CD8-positive, alpha-beta memory T cell (primary cell): ENCODE data around the gene CFAP77. TPM values are rescaled to one million over a fixed set of nuclear protein-coding genes. Genes with fewer than 3 reads are reported as not detected.

Source experiments
- CTCF ChIA-PET: fragments of 350-600 bp; sonication (Branson Sonifier 250); formaldehyde crosslinking; loops from one replicate; lab custom pipeline; 2021; ENCODE audit warnings: antibody characterized with exemption; lab: Charles Lee
- POLR2A ChIA-PET: fragments of 350-600 bp; sonication (Branson Sonifier 250); formaldehyde crosslinking; loops from one replicate; lab custom pipeline; 2021; ENCODE audit warnings: antibody characterized with exemption; lab: Charles Lee
- DNase-seq, 5 donors: peaks; one replicate each; pipeline versions ENCODE4 v3.0.0 to v3.0.0-alpha.2; 2020 to 2022; ENCODE audit warnings: mixed read lengths in 1 of 5
- H3K27ac ChIP-seq: one replicate; pipeline ENCODE4 v1.7.0; 2013; ENCODE audit warnings: low read depth, mild to moderate bottlenecking, low read length, moderate library complexity
- H3K27me3 ChIP-seq: 2 replicates; pipeline ENCODE4 v1.7.0; 2013; ENCODE audit warnings: low read length, mild to moderate bottlenecking; ENCODE audit not compliant: insufficient read depth, poor library complexity, severe bottlenecking
- H3K36me3 ChIP-seq: 2 replicates; pipeline ENCODE4 v1.7.0; 2013; ENCODE audit warnings: mild to moderate bottlenecking, low read length, moderate library complexity; ENCODE audit not compliant: insufficient read depth
- H3K4me1 ChIP-seq: 2 replicates; pipeline ENCODE4 v1.7.0; 2013; ENCODE audit warnings: mild to moderate bottlenecking, low read length, moderate library complexity; ENCODE audit not compliant: insufficient read depth
- H3K4me3 ChIP-seq: 2 replicates; pipeline ENCODE4 v1.7.0; 2013; ENCODE audit warnings: mild to moderate bottlenecking, low read length
- H3K9me3 ChIP-seq: 2 replicates; pipeline ENCODE4 v1.7.0; 2013; ENCODE audit warnings: mild to moderate bottlenecking, low read length
- H3K27ac Mint-ChIP-seq, 8 donors: one replicate each; pipeline ENCODE4 v1.8.0; 2020 to 2021; ENCODE audit warnings: mixed read lengths in 8 of 8, mild to moderate bottlenecking in 6 of 8, inconsistent platforms in 3 of 8, moderate library complexity in 3 of 8
- H3K27me3 Mint-ChIP-seq, 2 donors: one replicate each; pipeline ENCODE4 v1.8.0; 2020 to 2021; ENCODE audit warnings: mixed read lengths in 2 of 2, mild to moderate bottlenecking in 1 of 2, moderate library complexity in 1 of 2
- H3K36me3 Mint-ChIP-seq, 3 donors: one replicate each; pipeline ENCODE4 v1.8.0; 2020 to 2021; ENCODE audit warnings: mixed read lengths in 3 of 3, inconsistent platforms in 1 of 3, mild to moderate bottlenecking in 1 of 3
- H3K4me1 Mint-ChIP-seq, 3 donors: one replicate each; pipeline ENCODE4 v1.8.0; 2020 to 2021; ENCODE audit warnings: mixed read lengths in 3 of 3, inconsistent platforms in 1 of 3, mild to moderate bottlenecking in 1 of 3
- H3K4me3 Mint-ChIP-seq, 7 donors: one replicate each; pipeline ENCODE4 v1.8.0; 2020 to 2021; ENCODE audit warnings: mixed read lengths in 7 of 7, mild to moderate bottlenecking in 6 of 7, moderate library complexity in 4 of 7, inconsistent platforms in 2 of 7
- H3K9me3 Mint-ChIP-seq, 5 donors: one replicate each; pipeline ENCODE4 v1.8.0; 2020 to 2022; ENCODE audit warnings: mixed read lengths in 5 of 5, mild to moderate bottlenecking in 3 of 5, moderate library complexity in 2 of 5, inconsistent platforms in 1 of 5
- polyA plus RNA-seq: library from polyadenylated mRNA; unstranded; fragments of 300-500 nt; fragmentation: Illumina TruSeq; gene quantifications from one replicate; pipeline ENCODE4 v1.2.3, GENCODE V29; 2021
- total RNA-seq, 2 experiments: library from RNA; stranded (reverse); gene quantifications; one replicate each; pipeline ENCODE4 v1.2.3, GENCODE V29; 2021

The CFAP77 gene
- total and polyA plus RNA-seq, 3 experiments from 2014 or later: not detected

DNA sequence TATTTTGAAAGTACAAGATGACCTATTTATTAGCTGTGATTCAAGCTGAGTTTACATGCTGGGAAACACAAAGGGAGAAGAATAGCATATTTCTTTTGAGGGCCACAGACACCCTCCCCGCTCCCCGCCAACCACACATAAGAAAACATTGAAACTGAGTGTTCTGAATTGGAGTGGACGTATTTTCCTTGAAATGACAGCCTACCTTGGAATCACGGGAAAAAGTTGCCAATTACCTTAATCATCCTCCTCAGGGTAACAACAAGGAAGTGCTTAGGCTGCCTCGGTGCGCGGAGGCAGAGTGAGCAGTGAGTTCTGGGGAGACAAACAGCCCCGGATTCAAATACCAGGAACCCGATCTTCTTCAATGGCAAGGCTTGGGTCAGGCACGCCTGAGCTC, 31.4 kb downstream of the CFAP77 start:
- peaks cover 35 to 64% of the 10 kb centered on the region in 2 donors for H3K27me3 Mint-ChIP-seq
- CTCF ChIA-PET: no interaction called here
- no peak overlapping the region for H3K4me3 Mint-ChIP-seq
- no peak for DNase-seq
- H3K36me3 ChIP-seq: no peaks in the 10 kb centered on the region
- no peaks in the 10 kb centered on the region for H3K4me1 ChIP-seq
- POLR2A ChIA-PET: no interaction called here
- H3K9me3 Mint-ChIP-seq: peaks cover 0 to 1% (median 0%) of the 10 kb centered on the region in 5 donors
- peak overlapping the region in 1 of 8 donors; percentile 21 for H3K27ac Mint-ChIP-seq
- H3K36me3 Mint-ChIP-seq: no peaks in the 10 kb centered on the region
- no peaks in the 10 kb centered on the region for H3K4me1 Mint-ChIP-seq
- no peak overlapping the region for H3K4me3 ChIP-seq
- no peaks in the 10 kb centered on the region for H3K9me3 ChIP-seq
- H3K27me3 ChIP-seq: peaks cover 6% of the 10 kb centered on the region
- no peak overlapping the region for H3K27ac ChIP-seq

DNA sequence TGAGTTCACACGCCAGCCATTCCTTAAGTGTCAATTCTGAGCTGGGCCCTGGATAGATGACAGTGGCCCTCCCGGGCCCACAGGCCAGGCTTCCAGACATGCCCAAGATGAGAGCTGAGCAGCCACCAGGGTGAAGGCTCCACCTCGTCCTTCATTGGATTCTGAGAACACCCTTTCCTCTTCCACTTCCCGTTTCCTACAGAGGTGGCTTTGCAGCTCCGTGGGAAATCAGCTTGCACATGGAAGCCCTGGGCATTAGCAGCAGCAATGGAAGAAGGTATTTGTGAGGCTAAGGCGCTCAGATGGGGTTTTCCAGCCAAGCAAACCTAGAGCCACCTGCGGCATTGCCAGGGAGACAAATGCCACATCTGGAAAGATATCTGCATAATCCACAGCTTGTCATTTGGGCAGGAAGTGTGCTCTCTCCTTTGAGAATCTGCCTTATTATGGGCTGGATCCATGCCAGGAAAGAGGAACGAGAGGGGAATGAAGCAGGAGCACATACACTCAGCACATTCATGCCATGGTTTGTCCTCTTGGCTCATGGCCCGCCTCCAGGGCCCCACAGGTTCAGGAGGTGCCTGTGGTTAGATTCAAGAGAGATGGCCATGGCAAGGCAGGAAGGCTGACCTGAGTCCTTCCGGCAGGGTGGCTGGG, 34.1 kb downstream of the CFAP77 start:
- H3K27me3 Mint-ChIP-seq: peaks cover 34 to 73% of the 10 kb centered on the region in 2 donors
- H3K36me3 Mint-ChIP-seq: no peaks in the 10 kb centered on the region
- Histone ChIP-seq H3K4me3 (no peak overlapping the region), H3K27me3 (peaks cover 6% of the 10 kb centered on the region), H3K27ac (no peak overlapping the region), H3K9me3 (no peaks in the 10 kb centered on the region), H3K4me1 (no peaks in the 10 kb centered on the region), H3K36me3 (no peaks in the 10 kb centered on the region)
- no peak for DNase-seq
- H3K4me3 Mint-ChIP-seq: no peak overlapping the region
- no peaks in the 10 kb centered on the region for H3K9me3 Mint-ChIP-seq
- POLR2A ChIA-PET: no interaction called here
- H3K27ac Mint-ChIP-seq: no peak overlapping the region
- CTCF ChIA-PET: interaction anchor here (0.8 kb wide), 1 partner anchor 12 kb away, joined by 4 read pairs; no protein-coding TSS in a partner anchor
- H3K4me1 Mint-ChIP-seq: no peaks in the 10 kb centered on the region

DNA sequence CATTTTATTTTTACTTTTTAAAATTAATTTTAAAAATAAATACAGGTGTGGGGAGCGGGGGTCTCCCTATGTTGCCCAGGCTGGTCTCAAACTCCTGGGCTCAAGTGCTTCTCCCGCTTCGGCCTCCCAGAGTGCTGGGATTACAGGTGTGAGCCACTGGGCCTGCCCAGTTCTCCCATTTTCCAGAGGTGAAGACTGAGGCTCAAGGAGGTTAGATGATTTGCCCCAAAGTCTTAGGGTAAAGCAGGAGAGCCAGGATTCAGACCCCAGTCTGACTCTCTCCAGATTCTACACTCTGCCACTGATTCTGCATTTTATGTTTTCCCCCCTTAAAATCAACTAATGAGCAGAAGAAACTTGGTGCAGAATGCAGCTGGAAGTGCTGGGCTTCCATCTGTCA, 36.9 kb downstream of the CFAP77 start:
- no peaks in the 10 kb centered on the region for H3K36me3 Mint-ChIP-seq
- H3K4me3 Mint-ChIP-seq: no peak overlapping the region
- no peaks in the 10 kb centered on the region for H3K9me3 Mint-ChIP-seq
- no peaks in the 10 kb centered on the region for H3K4me1 ChIP-seq
- no peak overlapping the region for H3K27ac Mint-ChIP-seq
- peaks cover 32 to 75% of the 10 kb centered on the region in 2 donors for H3K27me3 Mint-ChIP-seq
- H3K27ac ChIP-seq: no peak overlapping the region
- no peaks in the 10 kb centered on the region for H3K9me3 ChIP-seq
- no peaks in the 10 kb centered on the region for H3K36me3 ChIP-seq
- H3K27me3 ChIP-seq: peaks cover 4% of the 10 kb centered on the region
- no peak for DNase-seq
- no peak overlapping the region for H3K4me3 ChIP-seq
- ChIA-PET POLR2A (no interaction called here), CTCF (no interaction called here)
- H3K4me1 Mint-ChIP-seq: peaks cover 12% of the 10 kb centered on the region in 3 donors

DNA sequence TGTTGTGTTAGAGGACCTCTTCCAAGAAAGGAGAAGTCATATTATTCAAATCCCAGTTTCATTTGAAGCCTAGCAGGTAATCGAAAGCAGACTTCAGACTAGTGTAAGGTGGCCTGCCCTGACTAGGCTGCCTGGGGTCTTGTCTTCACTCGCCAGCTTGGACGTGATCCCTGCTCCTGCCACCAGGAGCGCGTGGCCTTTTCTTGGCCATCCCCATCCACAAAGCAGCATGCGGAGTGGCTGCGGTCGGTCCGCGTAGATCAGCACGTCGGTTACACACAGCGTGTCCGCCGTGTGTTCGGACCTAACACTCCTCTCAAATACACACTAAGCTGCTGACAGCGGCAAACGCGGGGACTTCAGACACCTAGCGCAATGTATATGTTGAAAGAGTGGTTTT, 37.3 kb downstream of the CFAP77 start:
- CTCF ChIA-PET: no interaction called here
- no peak for DNase-seq
- H3K9me3 ChIP-seq: no peaks in the 10 kb centered on the region
- H3K4me3 ChIP-seq: no peak overlapping the region
- no peak overlapping the region for H3K27ac ChIP-seq
- H3K27me3 Mint-ChIP-seq: peaks cover 35 to 74% of the 10 kb centered on the region in 2 donors
- H3K4me3 Mint-ChIP-seq: no peak overlapping the region
- H3K9me3 Mint-ChIP-seq: no peaks in the 10 kb centered on the region
- no peak overlapping the region for H3K27ac Mint-ChIP-seq
- H3K27me3 ChIP-seq: peaks cover 5% of the 10 kb centered on the region
- POLR2A ChIA-PET: no interaction called here
- H3K4me1 Mint-ChIP-seq: peaks cover 15 to 16% (median 15%) of the 10 kb centered on the region in 3 donors
- no peaks in the 10 kb centered on the region for H3K36me3 ChIP-seq
- H3K4me1 ChIP-seq: no peaks in the 10 kb centered on the region
- H3K36me3 Mint-ChIP-seq: no peaks in the 10 kb centered on the region

DNA sequence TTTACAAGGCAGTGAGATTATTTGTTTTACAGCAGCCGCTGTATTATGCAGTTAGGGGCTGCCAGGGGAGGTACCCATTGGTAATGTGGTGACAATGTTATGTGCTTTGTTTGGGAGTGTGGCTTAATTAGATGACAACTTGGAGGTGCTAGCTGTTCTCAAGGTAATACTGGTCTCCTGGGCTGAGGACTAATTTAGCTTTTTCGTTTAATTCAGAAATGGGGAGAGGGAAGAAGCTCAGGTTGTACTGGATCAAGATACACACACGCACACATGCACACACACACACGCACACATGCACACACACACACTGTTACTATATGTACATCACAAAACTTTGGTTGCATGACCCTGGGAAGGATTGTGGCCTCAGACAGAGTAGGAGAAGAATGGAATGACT, 37.9 kb downstream of the CFAP77 start:
- peaks cover 35 to 72% of the 10 kb centered on the region in 2 donors for H3K27me3 Mint-ChIP-seq
- Histone ChIP-seq H3K9me3 (no peaks in the 10 kb centered on the region), H3K27me3 (peaks cover 10% of the 10 kb centered on the region), H3K27ac (no peak overlapping the region), H3K36me3 (no peaks in the 10 kb centered on the region), H3K4me3 (no peak overlapping the region), H3K4me1 (no peaks in the 10 kb centered on the region)
- no peak overlapping the region for H3K27ac Mint-ChIP-seq
- CTCF ChIA-PET: no interaction called here
- H3K4me3 Mint-ChIP-seq: no peak overlapping the region
- H3K4me1 Mint-ChIP-seq: peaks cover 15 to 16% (median 15%) of the 10 kb centered on the region in 3 donors
- no peak for DNase-seq
- POLR2A ChIA-PET: no interaction called here
- H3K36me3 Mint-ChIP-seq: no peaks in the 10 kb centered on the region
- no peaks in the 10 kb centered on the region for H3K9me3 Mint-ChIP-seq

DNA sequence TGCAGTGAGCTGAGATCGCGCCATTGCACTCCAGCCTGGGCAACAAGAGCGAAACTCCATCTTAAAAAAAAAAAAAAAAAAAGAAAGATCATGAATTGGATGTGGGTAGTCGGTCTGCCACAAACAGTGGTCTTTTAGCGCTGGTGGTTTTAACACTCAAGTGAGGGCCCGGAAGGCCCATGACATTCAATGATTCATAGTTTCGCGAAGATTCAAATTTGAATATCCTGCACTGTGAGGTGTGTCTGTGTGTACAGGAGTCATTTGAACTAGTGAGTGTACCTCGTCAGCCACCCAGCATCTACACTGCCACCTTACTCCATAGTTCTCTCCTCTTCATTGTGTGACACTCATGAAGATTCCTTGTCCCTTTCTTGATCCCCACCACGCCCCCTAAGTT, 41.3 kb downstream of the CFAP77 start:
- peaks cover 15 to 16% (median 15%) of the 10 kb centered on the region in 3 donors for H3K4me1 Mint-ChIP-seq
- no peaks in the 10 kb centered on the region for H3K9me3 Mint-ChIP-seq
- ChIA-PET CTCF (no interaction called here), POLR2A (no interaction called here)
- H3K36me3 Mint-ChIP-seq: no peaks in the 10 kb centered on the region
- Histone ChIP-seq H3K4me1 (no peaks in the 10 kb centered on the region), H3K36me3 (no peaks in the 10 kb centered on the region), H3K27me3 (peaks cover 15% of the 10 kb centered on the region), H3K4me3 (no peak overlapping the region), H3K9me3 (no peaks in the 10 kb centered on the region), H3K27ac (no peak overlapping the region)
- peaks cover 38 to 69% of the 10 kb centered on the region in 2 donors for H3K27me3 Mint-ChIP-seq
- peak overlapping the region in 6 of 7 donors; percentile 13 to 79 (median 28) for H3K4me3 Mint-ChIP-seq
- H3K27ac Mint-ChIP-seq: peak overlapping the region in 7 of 8 donors; percentile 59 to 83 (median 74)
- DNase-seq: peak; percentile 1 to 71 (median 32)

DNA sequence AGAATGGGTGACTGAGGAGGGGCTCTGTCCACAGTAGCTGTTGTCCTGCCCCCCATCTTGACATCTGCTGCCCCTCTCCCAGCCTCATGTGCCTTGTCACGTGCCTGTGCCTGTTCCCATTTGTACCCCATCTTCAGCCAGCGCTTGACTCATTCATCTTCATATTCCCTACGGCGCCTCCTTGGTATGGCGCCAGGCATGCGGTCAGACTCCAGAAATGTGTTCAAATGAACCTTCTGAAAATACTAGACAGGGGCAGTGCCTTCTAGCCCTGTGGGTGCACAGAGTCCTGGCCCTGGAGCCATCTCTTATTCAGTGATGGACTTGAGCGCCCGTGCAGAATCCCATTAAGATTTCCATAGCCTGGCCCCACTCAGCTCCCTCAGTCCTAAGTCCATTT, 46.2 kb downstream of the CFAP77 start:
- POLR2A ChIA-PET: no interaction called here
- CTCF ChIA-PET: interaction anchor here (1.1 kb wide), 1 partner anchor 12 kb away, joined by 4 read pairs; no protein-coding TSS in a partner anchor

DNA sequence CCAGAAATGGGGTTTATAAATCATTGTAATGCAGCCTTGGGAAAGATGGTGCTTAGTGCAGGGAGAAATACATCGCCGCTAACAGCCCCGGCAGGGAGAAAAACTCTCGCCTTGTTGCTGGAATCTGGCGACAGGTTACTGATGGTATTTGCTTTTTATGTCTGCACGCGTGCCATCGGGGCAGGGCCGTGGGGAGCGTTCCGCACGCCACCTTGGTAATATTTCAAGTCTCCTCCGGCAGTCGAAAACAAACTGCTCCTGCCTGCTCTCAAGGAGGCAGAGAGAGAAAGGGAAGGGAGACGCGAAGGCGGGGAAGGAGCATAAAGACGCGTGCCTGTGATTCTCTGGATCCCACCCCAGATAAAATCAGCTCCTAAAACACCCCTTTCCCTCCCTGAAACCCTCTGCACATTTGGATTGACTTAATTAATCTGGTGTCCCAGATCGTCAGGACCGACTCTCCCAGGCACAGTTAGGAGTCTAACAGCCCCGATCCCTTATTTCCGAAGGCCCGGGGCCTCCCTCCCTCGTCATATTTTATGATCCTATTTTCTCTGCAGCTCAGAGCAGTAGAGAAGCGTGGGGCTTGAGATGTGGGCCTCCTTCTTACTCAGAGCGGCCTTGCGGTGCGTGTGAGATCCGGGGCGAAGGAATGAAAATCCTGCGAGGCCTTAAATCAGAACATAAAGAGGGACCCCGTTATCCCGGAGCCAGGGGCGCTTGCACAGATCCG, 47.7 kb downstream of the CFAP77 start:
- H3K36me3 Mint-ChIP-seq: no peaks in the 10 kb centered on the region
- CTCF ChIA-PET: no interaction called here

More for the DNA sequence above, 46.2 kb downstream of the CFAP77 start:
- Mint-ChIP-seq H3K36me3 (no peaks in the 10 kb centered on the region), H3K27me3 (peaks cover 23 to 57% of the 10 kb centered on the region in 2 donors), H3K9me3 (no peaks in the 10 kb centered on the region), H3K4me3 (no peak overlapping the region), H3K27ac (no peak overlapping the region), H3K4me1 (peaks cover 6 to 9% (median 8%) of the 10 kb centered on the region in 3 donors)
- Histone ChIP-seq H3K4me1 (no peaks in the 10 kb centered on the region), H3K4me3 (no peak overlapping the region), H3K27ac (no peak overlapping the region), H3K9me3 (no peaks in the 10 kb centered on the region), H3K36me3 (no peaks in the 10 kb centered on the region), H3K27me3 (peaks cover 15% of the 10 kb centered on the region)
- DNase-seq: no peak

More for the DNA sequence above, 47.7 kb downstream of the CFAP77 start:
- Histone ChIP-seq H3K9me3 (no peaks in the 10 kb centered on the region), H3K36me3 (no peaks in the 10 kb centered on the region), H3K4me3 (no peak overlapping the region), H3K27me3 (peaks cover 11% of the 10 kb centered on the region), H3K27ac (no peak overlapping the region), H3K4me1 (no peaks in the 10 kb centered on the region)
- DNase-seq: no peak
- Mint-ChIP-seq H3K4me1 (no peaks in the 10 kb centered on the region), H3K4me3 (no peak overlapping the region), H3K27ac (no peak overlapping the region), H3K9me3 (no peaks in the 10 kb centered on the region), H3K27me3 (peaks cover 18 to 60% of the 10 kb centered on the region in 2 donors)
- POLR2A ChIA-PET: interaction anchor here (0.7 kb wide), 1 partner anchor 851 kb away, joined by 8 read pairs; no protein-coding TSS in a partner anchor
